Measurements from ENCODE around the gene RAB24.
A peak's percentile ranks its signal among the peaks of the same experiment; 100 is the strongest.

The RAB24 gene

DNA sequence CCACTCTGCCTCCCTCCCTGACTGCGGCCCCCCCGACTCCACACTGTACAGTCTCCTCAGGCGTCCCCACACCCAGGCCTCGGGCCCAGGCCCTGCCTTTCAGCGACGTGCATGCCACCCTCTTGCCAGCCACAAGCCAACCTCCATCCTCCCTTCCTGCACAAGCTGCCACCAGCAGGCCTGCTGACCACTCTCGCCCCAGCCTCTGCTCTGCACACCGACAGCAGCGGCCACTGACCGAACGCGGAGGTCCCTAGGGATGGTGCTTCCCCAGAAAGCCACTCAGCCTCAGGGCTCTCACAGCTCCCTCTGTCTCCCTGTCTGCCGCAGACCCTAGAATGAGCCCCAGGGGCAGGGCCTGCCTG is 29.4 kb upstream of the RAB24 start:
- no peak for DNase-seq

DNA sequence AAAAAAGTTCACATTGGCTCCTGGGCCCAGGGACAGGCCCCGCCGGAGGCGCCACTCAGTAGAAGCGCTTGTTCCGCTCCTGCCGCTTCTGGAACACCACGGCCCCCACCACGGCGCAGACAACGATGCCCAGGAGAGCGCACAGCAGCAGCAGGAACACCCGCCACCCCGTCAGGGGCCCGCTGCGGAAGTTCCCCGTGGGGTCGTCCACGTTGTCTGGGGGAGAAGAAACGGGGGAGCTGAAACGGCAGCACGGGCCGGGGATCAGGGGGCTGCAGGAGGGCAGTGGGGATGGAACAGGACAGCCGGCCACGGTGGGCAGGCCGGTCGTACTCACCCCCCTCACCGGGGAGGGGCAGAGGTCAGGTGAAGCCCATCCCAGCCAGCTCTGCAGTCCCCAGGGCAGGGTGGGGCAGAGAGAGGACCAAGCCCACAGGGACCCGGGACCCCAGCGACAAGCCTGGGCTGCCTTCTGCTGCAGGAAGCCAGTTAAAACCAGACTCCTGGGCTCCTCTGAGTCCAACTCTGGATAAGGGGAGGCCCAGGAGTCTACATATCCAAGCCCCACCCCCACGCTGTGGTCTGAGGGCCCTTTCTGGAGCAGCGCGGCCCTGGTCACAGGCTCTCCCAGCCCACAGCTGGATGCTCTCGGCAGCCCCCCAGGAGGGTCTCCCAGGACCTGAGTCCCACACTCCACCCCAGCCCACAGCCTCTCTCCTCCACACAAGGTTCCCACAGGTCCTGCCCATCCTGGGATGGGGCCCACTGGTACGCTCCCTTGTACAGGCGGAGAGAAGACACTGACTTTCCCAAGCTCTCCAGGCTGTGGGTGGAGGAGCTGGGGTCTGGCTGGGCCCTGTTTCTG is 28.7 kb upstream of the RAB24 start:
- no peak for DNase-seq

DNA sequence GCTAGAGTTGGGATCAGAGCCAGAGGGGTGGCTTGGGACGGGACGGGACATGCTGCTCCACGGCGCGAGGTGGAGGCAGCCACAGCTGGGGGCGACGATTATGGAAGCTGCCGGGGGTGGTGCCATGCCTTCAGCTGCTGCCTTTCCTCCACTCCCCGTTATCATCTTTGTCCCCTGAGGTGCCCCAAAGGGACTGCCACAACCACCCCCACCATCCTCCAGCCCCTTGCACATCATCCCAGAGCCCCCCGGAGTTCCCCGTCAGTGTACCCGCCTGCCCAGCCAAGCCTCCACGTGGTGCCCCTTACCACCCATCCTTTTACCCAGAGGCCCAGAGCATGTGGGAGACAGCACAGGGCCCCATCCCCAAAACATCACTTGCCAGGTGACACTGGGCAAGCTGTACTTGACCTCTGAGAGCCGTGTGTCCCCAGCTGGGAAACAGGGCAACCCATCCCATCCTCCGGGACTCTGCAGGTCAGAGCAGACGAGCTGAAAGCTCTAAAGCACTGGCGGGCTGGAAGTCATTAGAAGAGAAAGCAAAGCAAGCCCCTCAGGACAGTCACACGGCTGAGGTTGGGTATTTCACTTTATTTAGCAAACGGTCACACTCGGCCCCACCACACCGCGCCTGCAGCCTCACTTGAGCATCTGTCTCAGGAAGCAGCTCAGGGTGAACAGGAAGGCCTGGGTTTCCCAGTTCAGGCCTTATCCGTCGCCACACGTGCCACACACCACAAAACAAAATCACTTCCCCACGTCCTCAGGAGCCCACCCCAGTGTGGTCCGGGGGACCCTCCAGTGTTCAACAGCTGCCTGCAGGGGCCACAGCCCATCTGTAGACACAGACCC is 27.7 kb upstream of the RAB24 start:
- DNase-seq = no peak

DNA sequence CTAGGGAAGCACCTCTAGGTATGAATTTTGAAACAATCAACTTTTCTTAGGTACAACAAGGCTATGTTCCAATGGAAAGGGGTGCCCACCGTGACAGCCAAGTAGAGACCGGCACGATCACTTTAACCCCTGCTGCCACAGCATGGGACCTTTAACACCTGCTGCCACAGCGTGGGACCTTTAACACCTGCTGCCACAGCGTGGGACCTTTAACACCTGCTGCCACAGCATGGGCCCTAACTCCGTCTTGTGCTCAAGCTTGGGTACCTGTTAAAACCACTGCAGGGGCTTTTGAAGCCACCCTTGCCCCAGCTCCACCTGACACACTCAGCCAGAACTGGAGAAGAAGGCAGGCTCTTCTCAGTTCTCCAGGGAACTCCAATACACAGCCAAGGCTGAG is 26.4 kb upstream of the RAB24 start:
- no peak for DNase-seq

DNA sequence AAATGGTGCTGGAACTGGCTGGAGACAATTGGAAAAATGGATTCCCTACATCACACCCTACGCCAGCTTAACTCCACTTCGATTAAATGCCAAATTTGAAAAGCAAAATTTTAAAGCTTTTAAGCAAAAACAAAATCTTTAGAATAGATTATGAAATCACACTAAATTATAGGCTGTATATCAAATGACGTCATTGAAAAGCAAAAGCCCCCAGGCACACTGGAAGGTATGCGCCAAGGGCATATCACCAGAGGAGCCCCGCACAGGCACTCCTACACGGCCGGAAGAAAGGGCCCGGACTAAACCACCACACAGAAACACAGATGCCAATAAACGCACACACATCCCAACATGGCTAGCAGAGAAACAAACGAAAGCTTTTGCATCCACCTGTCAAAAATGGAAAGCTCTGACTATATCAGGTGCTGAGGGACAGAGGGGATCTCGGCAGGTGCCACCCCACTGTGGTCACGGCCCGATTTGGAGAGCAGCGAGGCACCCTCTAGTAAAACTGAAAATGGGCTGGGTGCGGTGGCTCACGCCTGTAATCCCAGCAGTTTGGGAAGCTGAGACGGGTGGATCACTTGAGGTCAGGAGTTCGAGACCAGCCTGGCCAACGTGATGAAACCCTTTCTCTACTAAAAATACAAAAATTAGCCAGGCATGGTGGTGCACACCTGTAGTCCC is 25.2 kb upstream of the RAB24 start:
- DNase-seq = no peak

DNA sequence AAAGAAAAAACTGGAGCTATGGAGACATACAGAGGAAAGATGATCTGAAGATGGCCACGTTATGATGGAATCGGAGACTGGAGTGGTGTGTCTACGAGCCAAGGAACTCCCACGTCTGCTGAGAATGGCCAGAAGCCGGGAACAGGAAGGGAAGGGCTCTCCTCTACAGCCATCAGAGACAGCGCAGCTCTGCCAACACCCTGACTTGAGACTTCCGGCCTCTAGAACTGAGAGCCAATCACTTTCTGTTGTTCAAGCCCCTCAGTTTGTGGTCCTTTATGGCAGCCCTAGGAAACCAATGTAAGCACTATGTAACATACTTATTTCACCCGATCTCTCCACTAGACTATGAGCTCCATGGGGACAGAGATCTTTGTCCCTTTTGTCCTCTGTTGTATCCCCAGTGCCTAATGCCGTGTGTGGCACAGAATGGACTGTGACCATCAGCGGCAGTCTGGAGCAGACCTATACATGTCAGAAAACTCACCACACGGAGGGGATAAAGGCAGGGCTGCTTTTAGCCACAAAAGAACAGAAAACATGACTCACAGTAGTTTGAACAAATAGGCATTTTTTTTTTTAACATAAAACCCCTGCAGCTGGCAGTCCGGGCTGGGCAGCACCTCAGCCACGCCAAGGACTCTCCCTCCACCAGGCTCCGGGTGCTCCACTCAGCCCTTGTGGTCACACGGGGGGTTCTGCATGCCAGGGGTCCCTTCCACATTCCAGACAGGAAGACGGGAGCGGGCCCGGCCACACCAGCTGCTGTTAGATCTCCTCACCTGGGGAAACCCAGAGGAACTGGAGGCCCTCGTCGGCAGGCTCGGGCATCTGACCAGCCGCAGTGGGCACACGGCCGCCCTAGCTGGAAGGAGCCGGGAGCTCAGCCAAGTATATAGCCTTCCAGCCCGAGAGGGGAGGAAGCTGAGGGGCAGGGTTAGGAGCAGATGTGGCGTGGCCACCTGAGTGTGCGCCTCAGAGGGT is 24.3 kb upstream of the RAB24 start:
- DNase-seq = no peak

DNA sequence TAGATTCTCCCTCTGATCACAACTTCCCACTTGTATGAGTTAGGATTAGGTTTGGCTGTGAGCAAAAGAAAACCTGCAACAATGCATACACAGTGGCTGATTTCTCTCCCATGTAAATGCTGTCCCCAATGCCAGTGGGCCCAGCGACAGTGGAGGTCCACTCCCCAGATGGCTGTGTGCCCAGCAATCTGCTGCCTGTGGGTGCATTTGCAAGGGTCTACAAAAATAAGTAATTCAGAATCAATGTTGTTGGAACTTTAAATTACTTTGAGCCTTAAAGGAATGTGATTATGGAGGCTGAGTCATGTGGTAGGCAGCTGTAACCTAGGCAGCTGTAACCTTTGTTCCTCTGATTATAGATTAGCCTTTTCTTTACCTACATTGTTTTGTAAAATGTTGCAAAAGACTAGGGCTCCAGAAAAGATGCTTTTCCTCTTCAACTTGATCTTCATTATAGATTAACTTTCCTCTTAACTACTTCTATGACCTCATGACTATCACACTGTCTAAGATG is 22.4 kb upstream of the RAB24 start:
- DNase-seq = no peak

DNA sequence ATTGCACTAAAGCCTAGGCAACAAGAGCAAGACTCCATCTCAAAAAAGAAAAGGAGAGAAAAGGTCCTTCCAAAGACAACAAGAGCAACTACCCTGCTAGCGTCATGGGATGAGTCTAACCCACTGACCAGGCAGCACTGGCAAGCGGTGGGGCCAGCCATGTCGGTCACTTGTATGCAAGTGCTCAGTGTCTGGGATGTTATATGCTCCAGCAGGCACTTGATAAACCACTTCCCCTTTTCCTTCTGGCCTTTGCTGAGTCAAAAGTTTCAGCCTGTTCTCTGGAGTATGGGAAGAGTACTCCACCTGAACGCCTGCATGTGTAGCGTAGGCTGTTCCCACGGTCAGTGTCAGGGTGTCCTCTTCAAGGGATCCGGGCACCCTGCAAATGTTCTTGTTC is 17.4 kb upstream of the RAB24 start:
- no peak for DNase-seq

DNA sequence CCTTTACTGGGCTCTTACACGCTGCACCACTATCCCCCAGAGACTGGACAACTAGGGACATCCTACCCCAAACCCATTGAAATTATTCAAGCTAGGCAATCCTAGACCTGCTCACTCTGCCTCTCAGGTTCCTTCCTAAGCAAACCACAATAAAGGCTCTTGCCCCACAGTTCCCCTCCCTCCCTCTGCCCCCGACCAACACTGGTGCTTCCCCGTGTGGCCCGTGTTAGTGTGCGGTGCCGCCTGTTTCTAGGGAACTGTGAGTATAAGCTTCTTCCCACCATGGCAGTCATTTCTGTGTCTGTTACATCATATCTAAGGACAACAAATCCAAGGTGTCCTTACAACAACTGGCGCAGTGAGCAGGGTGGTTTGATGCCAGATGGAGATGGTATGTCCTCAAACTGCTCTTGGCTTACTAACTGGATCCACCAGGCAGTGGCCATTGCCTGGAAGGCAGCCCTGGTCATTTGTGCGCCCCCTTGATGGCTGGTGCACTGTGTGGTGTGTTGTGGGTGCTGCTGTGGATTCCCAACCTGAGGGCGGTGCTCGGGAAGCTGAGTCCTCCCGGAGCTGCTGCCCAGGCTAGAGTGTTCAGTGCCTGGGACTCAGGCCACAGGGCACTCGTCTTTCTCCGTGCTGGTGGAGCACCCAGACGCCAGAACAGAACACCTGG is 16.5 kb upstream of the RAB24 start:
- DNase-seq = no peak

DNA sequence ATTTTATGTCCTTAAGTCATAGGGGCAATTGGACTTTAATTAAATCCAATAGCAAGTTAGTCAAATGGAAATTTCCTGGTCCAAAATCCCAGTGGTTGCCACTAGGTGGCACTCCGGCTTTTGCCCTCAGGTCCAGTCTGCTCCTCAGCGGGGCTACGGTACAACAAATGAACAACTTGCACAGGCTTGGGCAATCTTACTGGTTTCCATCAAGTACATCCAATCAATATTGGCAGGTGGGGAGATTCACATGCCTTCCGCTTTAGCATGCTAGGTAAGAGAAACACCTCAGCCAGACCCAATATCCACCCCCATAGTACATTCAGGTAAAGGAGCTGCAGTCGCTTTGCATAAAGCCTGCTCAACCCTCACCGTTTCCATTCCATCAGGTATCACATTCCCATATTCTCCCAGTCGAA is 14.4 kb upstream of the RAB24 start:
- DNase-seq = peak; percentile 81

DNA sequence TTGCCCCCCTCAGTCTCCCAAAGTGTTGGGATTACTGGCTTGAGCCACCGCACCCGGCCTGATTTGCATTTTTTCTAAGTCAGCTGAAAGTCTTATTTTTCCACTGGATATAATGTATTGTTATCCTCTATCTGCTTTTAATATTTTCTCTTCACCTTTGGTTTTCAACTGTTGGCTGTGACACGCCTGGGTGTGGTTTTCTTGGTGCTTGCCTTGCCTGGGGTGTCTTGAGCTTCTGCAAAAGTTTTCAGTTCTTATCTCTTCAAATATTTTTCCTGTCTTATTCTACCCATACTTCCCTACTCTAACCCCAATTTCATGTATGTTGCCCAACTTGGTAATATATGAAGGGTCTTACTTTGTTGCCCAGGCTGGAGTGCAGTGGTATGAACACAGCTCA is 12.5 kb upstream of the RAB24 start:
- DNase-seq = no peak

DNA sequence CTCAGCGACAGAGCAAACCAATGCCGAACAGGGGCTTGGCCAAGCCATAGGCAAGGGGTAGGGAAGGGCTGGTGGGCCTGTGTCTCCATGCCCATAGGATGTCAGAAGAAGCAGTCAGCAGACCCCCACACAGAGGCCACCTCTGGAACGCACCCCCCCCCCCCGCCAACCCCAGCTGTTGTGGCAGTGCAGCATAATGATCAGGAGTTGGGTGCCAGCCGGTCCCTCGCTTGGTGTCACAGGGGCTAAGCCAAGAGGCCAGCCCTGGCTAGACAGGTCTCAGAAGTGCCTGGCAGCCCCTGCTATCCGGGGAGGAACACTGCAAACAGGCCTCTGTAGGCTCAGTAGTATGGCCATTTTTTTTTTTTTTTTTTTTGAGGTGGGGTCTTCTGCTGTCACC is 11.9 kb upstream of the RAB24 start:
- DNase-seq = no peak

DNA sequence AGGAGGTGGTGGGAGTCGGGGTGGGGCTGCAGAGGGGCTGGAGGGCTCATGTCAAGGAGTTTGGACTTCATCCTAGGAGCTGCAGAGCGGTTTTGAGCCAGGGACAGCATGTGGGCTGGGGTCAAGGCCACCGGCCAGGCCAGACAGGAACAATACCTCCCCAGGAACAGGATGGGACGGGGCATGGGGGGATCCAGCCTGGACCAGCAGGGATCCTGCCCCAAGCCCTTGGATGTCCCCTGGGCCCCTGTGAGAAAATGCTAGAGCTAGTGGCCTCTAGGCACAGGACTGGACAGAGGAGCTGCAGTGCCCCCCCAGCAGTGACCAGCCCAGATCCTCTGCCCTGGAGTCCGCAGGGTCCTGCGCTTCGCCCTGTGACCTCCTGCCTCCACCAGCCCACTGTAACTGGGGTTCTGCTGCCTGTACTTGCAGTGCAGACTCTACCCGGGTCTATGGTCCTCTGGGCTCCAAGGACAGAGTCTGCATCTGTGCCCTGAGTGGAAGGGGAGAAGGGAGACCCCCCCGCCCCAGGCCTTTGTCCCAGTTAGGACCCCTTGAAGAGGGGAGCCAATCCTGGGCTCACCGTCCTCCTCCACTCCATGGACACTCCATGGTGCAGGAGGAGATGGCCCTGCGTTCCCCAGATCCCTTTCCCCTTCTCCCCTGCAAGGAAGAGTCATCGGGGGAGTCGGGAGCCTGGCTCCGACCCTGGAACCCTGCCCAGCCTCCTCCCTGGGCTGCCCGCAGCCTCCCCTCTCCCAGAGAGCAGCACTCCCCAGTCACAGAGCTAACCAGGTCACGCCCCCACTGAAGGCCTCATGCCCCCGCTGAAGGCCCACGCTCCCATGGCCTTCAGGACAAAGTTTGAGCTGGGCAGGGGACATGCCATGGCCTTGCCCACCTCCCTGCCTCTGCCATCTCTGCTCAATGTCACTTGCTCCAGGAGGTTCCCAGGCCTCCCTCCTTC is 11.1 kb upstream of the RAB24 start:
- no peak for DNase-seq

DNA sequence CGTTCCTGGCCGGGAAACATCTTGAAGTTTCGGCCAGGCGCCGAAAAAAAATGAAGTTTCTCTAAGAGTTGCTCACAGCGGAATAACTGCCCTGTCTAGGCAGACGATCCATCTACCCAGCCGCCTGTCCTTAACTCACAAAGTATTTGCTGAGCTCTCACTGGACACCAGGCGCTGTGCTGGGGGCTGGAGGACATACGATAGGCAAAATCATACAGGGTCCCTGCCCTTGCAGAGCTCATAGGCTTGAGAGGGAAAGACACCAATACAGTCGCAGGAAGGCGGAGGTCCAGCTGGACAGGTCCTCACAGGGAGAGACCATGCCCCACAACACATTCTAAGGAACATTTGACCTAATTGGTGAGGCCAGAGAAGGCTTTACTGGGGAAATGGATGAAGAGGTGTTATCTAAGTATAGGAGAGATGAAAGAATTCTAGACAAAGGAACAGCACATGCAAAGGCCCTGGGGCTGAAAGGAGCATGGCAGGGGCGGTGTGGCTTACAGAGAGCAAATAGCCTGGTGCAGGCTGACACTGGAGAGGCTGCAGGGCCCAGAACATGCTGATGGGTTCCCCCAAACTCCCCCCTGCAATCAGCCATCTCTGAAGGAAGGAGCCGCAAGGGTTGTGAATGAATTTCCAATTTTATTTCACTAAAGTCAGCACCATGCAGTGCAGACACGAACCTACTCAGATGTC is 10.2 kb upstream of the RAB24 start:
- DNase-seq = no peak

DNA sequence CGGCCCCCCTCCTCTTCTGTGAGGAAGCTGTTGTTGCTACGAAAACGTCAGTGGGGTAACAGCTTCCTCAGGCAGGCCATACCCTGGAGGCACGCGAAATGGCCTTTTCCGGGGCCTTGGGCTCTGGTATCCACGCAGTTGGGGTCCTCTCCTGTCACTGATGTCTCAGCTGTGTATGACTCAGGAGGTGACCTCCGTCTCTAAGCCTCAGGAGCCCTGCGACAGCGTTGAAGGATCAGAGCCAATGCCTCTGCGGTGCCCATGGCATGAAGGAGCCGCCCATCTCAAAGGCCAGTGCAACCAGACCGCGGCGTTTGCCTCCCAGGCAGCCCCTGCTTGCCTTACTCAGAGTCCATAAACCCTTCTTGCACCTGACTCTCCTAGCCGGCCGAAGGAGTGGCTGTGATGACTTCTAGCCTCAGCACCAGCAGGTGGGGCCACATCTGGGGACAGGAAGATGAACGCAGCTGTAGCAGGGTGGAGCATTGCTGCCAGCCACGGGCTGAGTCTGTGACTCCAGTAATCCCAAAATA is 9.2 kb upstream of the RAB24 start:
- DNase-seq = peak; percentile 74

DNA sequence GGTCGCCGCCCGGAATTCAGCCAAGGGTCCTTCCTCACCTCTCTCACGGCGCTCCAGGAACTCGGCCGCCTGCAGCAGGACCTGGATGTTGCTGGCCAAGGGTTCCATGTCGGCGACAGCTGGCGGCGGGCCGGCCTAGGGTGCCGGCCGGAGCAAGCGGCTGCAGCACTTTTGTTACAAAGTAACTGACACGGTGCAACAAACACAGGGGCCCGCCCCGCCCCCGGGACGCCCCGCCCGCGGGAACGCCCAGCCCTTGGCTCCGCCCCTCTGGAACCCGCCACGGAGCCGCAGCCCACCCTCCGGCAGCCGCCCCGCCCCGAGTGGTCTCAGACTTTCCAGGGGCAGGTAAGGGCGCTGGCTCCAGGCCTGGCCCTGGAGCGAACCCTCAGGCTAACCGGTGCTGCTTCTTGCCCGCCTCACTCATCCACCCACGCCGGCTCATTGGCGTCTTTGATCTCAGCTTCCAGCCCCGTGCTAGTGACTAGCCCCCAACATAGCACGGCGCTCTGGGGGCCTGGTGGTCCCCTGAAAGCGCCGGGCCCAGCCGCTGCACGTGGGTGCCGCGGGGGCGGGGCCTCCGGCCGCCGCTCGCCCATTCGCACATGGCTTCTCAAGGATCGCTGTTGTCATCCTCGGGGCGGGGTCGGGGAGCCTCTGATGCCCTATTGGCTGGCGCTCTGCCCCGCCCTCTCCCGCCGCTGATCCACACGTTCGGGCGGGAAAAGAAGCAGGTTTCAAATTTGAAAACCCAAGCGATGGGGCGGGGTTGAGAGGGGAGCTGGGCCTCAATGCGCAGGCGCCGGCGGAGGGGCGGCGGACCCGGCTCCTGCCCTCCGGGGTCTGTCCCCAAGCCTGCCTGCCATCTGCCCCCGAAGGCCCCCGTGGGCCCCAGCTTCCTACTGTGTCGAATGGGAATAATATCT is 8.5 kb upstream of the RAB24 start, which contains the start of gene MXD3:
Gene MXD3 (minus strand): TSS at position 176 of the 926 bp plus-strand sequence. CDS start 68 bp downstream, at position 108.
- DNase-seq = peak; percentile 99

DNA sequence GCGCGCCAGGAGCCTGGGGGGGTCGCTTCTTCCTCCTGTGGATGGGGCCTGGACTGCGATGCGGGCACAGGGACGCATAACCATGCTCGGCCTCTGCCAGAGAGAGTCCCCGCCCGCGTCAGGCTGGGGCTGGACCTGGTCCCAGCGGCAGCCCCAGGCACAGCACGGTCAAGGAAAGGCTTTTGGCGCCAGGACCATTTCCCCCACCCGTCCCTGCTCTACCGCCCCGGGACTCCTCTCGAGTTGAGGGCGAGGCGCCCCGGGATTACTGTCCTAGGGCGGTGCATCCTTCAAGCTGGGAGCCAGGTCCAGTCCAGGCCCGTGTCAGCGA is 7.8 kb upstream of the RAB24 start:
- DNase-seq = no peak

DNA sequence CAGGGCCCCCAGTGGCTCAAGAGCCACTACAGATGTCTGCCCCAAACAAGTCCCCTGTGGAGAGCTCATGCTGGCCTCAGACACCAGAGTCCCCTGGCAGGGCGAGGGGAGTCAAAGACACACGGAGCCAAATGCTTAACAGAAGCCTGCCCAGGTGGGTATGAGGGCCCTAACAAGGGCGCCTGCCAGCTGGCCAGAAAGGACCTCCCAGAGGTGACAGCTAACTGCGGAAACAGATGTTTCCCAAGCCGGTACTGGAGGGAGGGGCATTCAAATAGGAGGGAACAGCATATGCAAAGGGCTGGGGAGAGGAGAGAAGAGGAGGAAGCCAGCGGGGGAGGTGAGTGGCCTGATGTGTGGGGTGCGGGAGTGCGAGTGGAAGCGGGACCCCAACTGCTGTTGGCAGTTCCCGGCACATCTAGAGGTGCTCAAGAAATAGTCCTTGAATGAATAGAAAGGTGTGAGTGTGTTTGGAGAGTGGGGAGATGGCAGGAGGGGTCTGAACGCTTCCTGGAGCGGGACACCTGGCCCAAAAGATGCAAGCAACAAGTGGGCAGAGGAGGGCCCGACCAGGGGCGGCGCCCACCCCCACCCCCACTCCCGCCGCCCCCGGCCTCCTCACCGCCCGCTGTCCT is 7.4 kb upstream of the RAB24 start:
- peak; percentile 52 for DNase-seq
